GM18868 (cell line): ENCODE data around the gene CATSPER1.
"Not testable (repeated sequence)": the region's sequence is repeated elsewhere in the genome, so short reads cannot be mapped to it uniquely, and the experiment has no call there.

ENCODE experiments used
- ATAC-seq: cut with Tn5 transposase; IDR thresholded peaks from one replicate; pipeline ENCODE4 v1.9.1; 2021; ENCODE audit warnings: mild to moderate bottlenecking, moderate library complexity; ENCODE audit not compliant: unreplicated experiment

Gene CATSPER1

GRCh38 chr11:66020618-66021357 is 5.5 kb downstream of the CATSPER1 start:
- ATAC-seq, result no peak

GRCh38 chr11:66020212-66020611 is 6.1 kb downstream of the CATSPER1 start:
- ATAC-seq, result no peak

- ATAC-seq, result no peak
Measured at GRCh38 chr11:66017321-66017720, 9.0 kb downstream of the CATSPER1 start.

- ATAC-seq, result no peak
Measured at GRCh38 chr11:66016793-66017177, 9.5 kb downstream of the CATSPER1 start.

- ATAC-seq, result no peak
Measured at GRCh38 chr11:66015936-66016792, 10.1 kb downstream of the CATSPER1 start.

- ATAC-seq, result no peak
Measured at GRCh38 chr11:66015454-66015881, 10.8 kb downstream of the CATSPER1 start.

GRCh38 chr11:66014804-66015453 is 11.3 kb downstream of the CATSPER1 start:
- no peak for ATAC-seq

GRCh38 chr11:66013762-66014100 is 12.5 kb downstream of the CATSPER1 start:
- ATAC-seq, result no peak

GRCh38 chr11:66012946-66013761 is 13.1 kb downstream of the CATSPER1 start:
- no peak for ATAC-seq

GRCh38 chr11:66012371-66012945 is 13.8 kb downstream of the CATSPER1 start:
- no peak for ATAC-seq

GRCh38 chr11:66011785-66012303 is 14.4 kb downstream of the CATSPER1 start, which contains the start of gene CST6:
TSS of gene CST6 (plus strand) at chr11:66012008. CDS start at chr11:66012045, 37 bp downstream.
- ATAC-seq, result no peak

GRCh38 chr11:66011239-66011784 is 15.0 kb downstream of the CATSPER1 start:
- ATAC-seq, result no peak

- ATAC-seq, result not testable (repeated sequence)
Measured at GRCh38 chr11:66010036-66010435, 16.2 kb downstream of the CATSPER1 start.

GRCh38 chr11:66008468-66009101 is 17.7 kb downstream of the CATSPER1 start:
- ATAC-seq, result no peak

GRCh38 chr11:66008095-66008467 is 18.2 kb downstream of the CATSPER1 start:
- ATAC-seq, result no peak

- no peak for ATAC-seq
Measured at GRCh38 chr11:66007201-66007634, 19.1 kb downstream of the CATSPER1 start.

- ATAC-seq, result no peak
Measured at GRCh38 chr11:66006891-66007176, 19.4 kb downstream of the CATSPER1 start.

GRCh38 chr11:66006134-66006890 is 20.0 kb downstream of the CATSPER1 start:
- ATAC-seq, result no peak

GRCh38 chr11:66004186-66004585 is 22.1 kb downstream of the CATSPER1 start:
- ATAC-seq, result no peak
